Rectal smooth muscle tissue (tissue), 1 donor: ENCODE measurements around the gene AGAP1.

Source experiments
- H3K27ac ChIP-seq: one replicate; pipeline ENCODE4 v1.7.0; 2013; ENCODE audit warnings: low read depth, low read length, inconsistent platforms
- H3K27me3 ChIP-seq: one replicate; pipeline ENCODE4 v1.7.0; 2013; ENCODE audit warnings: low read length; ENCODE audit not compliant: control insufficient read depth, insufficient read depth
- H3K36me3 ChIP-seq: one replicate; pipeline ENCODE4 v1.7.0; 2013; ENCODE audit warnings: low read length; ENCODE audit not compliant: control insufficient read depth, insufficient read depth
- H3K4me1 ChIP-seq: one replicate; pipeline ENCODE4 v1.7.0; 2013; ENCODE audit warnings: low read length; ENCODE audit not compliant: control insufficient read depth, insufficient read depth
- H3K4me3 ChIP-seq: one replicate; pipeline ENCODE4 v1.7.0; 2013; ENCODE audit warnings: low read length
- H3K9ac ChIP-seq: one replicate; pipeline ENCODE4 v1.7.0; 2013; ENCODE audit warnings: low read length

Gene AGAP1

GRCh38 chr2:235515364-235515742, 21.5 kb downstream of the AGAP1 start:
- H3K9ac ChIP-seq = no peak overlapping the region
- H3K27ac ChIP-seq = no peak overlapping the region
- H3K27me3 ChIP-seq = no peaks in the 10 kb centered on the region
- H3K4me3 ChIP-seq = no peak overlapping the region
- peaks cover 4% of the 10 kb centered on the region for H3K36me3 ChIP-seq
- no peaks in the 10 kb centered on the region for H3K4me1 ChIP-seq

- Histone ChIP-seq H3K27me3 (no peaks in the 10 kb centered on the region), H3K4me3 (no peak overlapping the region), H3K36me3 (peaks cover 4% of the 10 kb centered on the region), H3K9ac (no peak overlapping the region), H3K4me1 (no peaks in the 10 kb centered on the region), H3K27ac (no peak overlapping the region)
Measured at GRCh38 chr2:235515821-235516220, 22.0 kb downstream of the AGAP1 start.

- Histone ChIP-seq H3K4me1 (no peaks in the 10 kb centered on the region), H3K27ac (no peak overlapping the region), H3K9ac (no peak overlapping the region), H3K4me3 (no peak overlapping the region), H3K27me3 (no peaks in the 10 kb centered on the region), H3K36me3 (peaks cover 4% of the 10 kb centered on the region)
Measured at GRCh38 chr2:235516257-235516656, 22.4 kb downstream of the AGAP1 start.

- H3K4me1 ChIP-seq = no peaks in the 10 kb centered on the region
- H3K36me3 ChIP-seq = peaks cover 4% of the 10 kb centered on the region
- H3K4me3 ChIP-seq = no peak overlapping the region
- no peaks in the 10 kb centered on the region for H3K27me3 ChIP-seq
- H3K27ac ChIP-seq = no peak overlapping the region
- H3K9ac ChIP-seq = no peak overlapping the region
Measured at GRCh38 chr2:235518322-235519090, 24.7 kb downstream of the AGAP1 start.

GRCh38 chr2:235520787-235521186, 26.9 kb downstream of the AGAP1 start:
- Histone ChIP-seq H3K36me3 (peaks cover 4% of the 10 kb centered on the region), H3K4me1 (no peaks in the 10 kb centered on the region), H3K27ac (no peak overlapping the region), H3K27me3 (no peaks in the 10 kb centered on the region), H3K9ac (no peak overlapping the region), H3K4me3 (no peak overlapping the region)

- Histone ChIP-seq H3K9ac (no peak overlapping the region), H3K27ac (no peak overlapping the region), H3K4me1 (no peaks in the 10 kb centered on the region), H3K27me3 (no peaks in the 10 kb centered on the region), H3K36me3 (no peaks in the 10 kb centered on the region), H3K4me3 (no peak overlapping the region)
Measured at GRCh38 chr2:235521844-235522243, 28.0 kb downstream of the AGAP1 start.

- Histone ChIP-seq H3K27ac (no peak overlapping the region), H3K36me3 (no peaks in the 10 kb centered on the region), H3K4me1 (no peaks in the 10 kb centered on the region), H3K9ac (no peak overlapping the region), H3K4me3 (no peak overlapping the region), H3K27me3 (no peaks in the 10 kb centered on the region)
Measured at GRCh38 chr2:235523021-235523420, 29.2 kb downstream of the AGAP1 start.

- Histone ChIP-seq H3K27me3 (no peaks in the 10 kb centered on the region), H3K4me1 (no peaks in the 10 kb centered on the region), H3K4me3 (no peak overlapping the region), H3K36me3 (no peaks in the 10 kb centered on the region), H3K27ac (no peak overlapping the region), H3K9ac (no peak overlapping the region)
Measured at GRCh38 chr2:235523486-235524150, 29.8 kb downstream of the AGAP1 start.

- no peak overlapping the region for H3K27ac ChIP-seq
- no peaks in the 10 kb centered on the region for H3K36me3 ChIP-seq
- H3K9ac ChIP-seq = no peak overlapping the region
- H3K27me3 ChIP-seq = no peaks in the 10 kb centered on the region
- no peak overlapping the region for H3K4me3 ChIP-seq
- no peaks in the 10 kb centered on the region for H3K4me1 ChIP-seq
Measured at GRCh38 chr2:235526166-235526565, 32.3 kb downstream of the AGAP1 start.

- Histone ChIP-seq H3K27me3 (no peaks in the 10 kb centered on the region), H3K36me3 (no peaks in the 10 kb centered on the region), H3K4me3 (no peak overlapping the region), H3K4me1 (no peaks in the 10 kb centered on the region), H3K9ac (no peak overlapping the region), H3K27ac (no peak overlapping the region)
Measured at GRCh38 chr2:235527806-235528469, 34.1 kb downstream of the AGAP1 start.

GRCh38 chr2:235529621-235530020, 35.8 kb downstream of the AGAP1 start:
- Histone ChIP-seq H3K36me3 (no peaks in the 10 kb centered on the region), H3K27ac (no peak overlapping the region), H3K4me1 (no peaks in the 10 kb centered on the region), H3K9ac (no peak overlapping the region), H3K4me3 (no peak overlapping the region), H3K27me3 (no peaks in the 10 kb centered on the region)

GRCh38 chr2:235530735-235531134, 36.9 kb downstream of the AGAP1 start:
- H3K36me3 ChIP-seq = no peaks in the 10 kb centered on the region

More at GRCh38 chr2:235530735-235531134, 36.9 kb downstream of the AGAP1 start:
- no peaks in the 10 kb centered on the region for H3K4me1 ChIP-seq
- no peak overlapping the region for H3K4me3 ChIP-seq
- no peak overlapping the region for H3K27ac ChIP-seq
- no peak overlapping the region for H3K9ac ChIP-seq
- no peaks in the 10 kb centered on the region for H3K27me3 ChIP-seq
